UCSD-AML1 (cell line): Measurements from ENCODE around the gene PNP.
"Not testable (repeated sequence)": the region's sequence is repeated elsewhere in the genome, so short reads cannot be mapped to it uniquely, and the experiment has no call there.

Experiments
- DNase-seq: peaks from one replicate; lab custom pipeline; 2025; ENCODE audit not compliant: unreplicated experiment; lab: John Stamatoyannopoulos, UW

PNP gene

GRCh38 chr14:20469242-20469889 lies at the start of gene PNP:
TSS of gene PNP (plus strand) at chr14:20469406. CDS start at chr14:20469525, 119 bp downstream.
- peak; percentile 85 for DNase-seq

DNA sequence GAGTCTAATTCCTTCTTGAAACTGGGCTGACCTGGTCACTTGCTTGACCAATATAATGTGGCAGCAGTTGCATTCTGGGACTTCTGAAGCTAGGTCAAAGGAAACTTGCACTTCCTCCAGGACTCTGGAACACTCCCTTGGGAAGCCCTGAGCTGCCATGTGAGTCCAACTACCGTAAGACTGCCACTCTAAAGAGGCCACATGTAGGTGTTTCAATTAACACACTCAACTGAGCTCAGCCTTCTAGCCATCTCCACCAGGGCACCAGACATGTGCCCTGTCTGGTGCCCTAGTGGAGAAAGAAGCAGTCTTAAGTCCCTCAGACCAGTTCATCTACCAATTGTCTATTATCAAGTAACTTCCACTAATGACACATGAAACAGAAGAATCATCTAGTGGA lies 49.8 kb upstream of the PNP start:
- DNase-seq, result no peak

DNA sequence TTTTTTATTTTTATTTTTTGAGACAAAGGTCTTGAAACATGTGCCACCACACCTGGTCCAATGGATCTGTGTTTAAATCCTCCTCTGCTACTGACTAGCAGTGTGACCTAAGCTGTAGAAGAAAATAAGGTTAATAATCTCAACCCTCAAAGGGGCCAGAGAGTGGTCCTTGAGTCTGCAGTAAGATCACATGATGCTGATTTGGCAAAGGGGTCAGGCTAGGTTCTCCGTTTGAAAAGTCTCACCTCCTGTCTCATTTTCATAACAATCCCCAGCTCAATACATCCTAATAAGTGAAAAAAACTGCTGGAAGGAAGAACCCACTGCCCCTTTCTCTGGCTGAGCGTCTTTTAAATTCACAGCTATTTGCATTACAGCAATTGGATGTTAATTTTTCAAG lies 47.9 kb upstream of the PNP start:
- no peak for DNase-seq

- no peak for DNase-seq
These were observed 46.3 kb upstream of the PNP start for GRCh38 chr14:20422886-20423285.

DNA sequence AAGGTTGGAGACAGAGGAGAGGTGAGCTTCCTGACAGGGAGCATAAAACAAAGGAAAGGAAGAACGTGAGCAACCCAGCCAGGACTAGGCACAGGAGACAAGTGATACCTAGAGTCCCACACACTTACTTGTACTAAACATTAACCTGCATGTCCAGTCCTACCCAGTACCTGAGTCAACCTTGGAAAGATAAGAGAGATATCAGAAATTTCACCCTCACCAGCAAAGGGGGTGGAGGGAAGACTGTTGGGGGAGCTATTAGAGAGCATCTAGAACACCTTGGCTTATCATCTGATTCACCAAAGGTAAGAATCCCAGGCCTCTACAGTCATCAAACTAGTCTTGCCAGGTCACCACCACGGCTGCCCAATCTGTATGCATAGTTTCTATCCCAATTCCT lies 44.4 kb upstream of the PNP start:
- DNase-seq, result no peak

- DNase-seq, result peak; percentile 35
These were observed 41.8 kb upstream of the PNP start for GRCh38 chr14:20427231-20428009.

DNA sequence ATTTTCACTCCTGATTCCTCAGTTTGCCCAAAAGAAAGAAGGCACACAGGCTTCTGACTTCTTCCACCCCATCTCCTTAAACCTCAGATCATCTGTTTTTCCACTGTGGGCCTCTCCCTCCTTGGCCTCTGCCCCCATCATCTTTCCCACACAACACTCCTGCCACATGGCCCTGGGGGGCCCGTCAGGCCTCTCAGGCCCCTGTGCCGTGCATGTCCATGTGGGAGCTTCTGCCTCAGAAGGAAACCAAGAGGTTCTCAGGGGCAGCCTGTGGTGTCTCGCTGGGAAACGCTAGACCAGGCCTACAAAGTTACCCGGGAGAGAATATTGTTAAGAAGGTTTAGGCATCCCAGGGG lies 41.2 kb upstream of the PNP start:
- DNase-seq, result peak; percentile 40

- DNase-seq, result peak; percentile 19
These were observed 40.4 kb upstream of the PNP start for GRCh38 chr14:20428802-20429201.

DNA sequence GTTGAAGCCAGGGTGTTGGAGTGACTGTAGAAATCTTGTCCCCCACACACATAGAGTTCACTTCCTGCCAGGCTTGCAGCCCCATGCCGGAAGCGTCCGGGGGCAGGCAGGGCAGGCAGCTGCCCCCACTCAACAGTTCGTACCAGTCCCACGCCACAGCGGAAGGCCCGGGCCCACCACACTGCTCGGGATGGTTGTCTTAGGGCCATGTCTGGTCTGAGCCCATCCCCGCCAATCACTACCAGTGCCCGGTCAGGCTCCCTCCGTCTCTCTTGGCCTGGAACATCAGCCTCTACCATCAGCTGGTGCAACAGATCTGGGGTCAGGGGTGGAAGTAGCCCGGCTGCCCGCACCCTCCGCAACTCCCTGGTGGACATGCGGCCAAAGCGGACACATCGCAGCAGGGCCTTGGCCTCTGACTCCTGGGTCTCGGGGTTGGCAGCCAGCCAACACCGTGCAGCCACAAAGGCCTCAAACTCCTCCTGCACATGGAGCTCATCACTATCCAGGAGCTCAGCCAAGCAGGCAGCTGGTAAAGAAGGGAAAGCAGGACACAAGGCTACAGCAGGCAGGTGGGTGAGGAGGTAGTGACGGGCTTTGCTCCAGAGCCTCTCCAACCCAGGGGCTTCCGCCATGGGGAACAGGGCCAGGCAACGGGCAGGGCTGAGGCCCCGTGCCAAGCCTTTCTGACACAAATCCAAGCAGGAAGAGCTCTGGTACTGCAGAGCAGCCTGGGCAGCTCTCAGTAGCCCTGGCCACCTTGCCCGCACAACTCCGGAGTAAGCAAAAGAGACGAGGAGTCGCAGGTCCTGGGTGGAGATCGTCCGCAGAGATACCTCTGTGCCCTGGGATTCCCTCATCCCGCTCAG lies 39.2 kb upstream of the PNP start:
- DNase-seq, result peak; percentile 35

DNA sequence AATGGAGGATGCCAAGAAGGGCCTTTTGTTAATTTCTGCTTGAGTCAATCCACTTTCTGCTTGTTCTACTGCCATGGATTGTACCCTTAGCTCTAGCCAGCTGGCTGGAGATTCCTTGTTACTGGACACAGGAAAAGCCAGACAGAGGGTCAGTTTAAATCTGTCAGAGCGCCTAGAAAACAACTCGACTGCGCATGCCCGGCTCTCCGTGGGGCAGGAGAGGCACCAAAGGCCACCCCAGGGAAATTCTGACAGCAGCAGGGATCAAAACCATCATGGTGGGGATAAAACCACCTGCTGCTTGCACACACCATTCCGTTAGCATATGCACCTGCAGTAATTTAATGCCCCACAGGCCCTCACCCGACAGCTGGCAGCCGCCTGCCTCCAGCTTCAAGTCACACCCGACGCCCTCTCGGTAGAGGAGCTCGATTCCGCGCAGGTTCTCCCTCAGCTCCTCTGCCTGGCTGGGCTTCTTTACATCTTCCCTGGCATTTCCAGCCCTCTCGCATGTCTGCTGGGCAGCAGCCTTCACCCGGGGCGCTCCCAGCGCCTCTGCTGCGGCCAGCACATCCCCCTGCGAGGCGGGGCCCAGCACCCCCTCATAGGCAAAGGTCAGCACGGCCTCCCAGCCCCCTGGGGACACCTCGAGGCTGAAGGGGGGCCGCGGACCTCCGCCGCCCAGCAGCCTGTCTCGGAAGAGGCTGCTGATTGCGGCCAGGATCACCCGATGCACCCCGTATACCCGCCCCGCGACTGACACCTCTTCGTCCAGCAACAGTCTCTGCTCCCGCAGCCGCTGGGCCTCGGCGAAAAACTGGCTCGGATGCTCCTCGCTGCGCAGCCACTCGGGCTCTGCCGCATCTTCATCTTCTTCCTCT lies 34.3 kb upstream of the PNP start:
- no peak for DNase-seq

DNA sequence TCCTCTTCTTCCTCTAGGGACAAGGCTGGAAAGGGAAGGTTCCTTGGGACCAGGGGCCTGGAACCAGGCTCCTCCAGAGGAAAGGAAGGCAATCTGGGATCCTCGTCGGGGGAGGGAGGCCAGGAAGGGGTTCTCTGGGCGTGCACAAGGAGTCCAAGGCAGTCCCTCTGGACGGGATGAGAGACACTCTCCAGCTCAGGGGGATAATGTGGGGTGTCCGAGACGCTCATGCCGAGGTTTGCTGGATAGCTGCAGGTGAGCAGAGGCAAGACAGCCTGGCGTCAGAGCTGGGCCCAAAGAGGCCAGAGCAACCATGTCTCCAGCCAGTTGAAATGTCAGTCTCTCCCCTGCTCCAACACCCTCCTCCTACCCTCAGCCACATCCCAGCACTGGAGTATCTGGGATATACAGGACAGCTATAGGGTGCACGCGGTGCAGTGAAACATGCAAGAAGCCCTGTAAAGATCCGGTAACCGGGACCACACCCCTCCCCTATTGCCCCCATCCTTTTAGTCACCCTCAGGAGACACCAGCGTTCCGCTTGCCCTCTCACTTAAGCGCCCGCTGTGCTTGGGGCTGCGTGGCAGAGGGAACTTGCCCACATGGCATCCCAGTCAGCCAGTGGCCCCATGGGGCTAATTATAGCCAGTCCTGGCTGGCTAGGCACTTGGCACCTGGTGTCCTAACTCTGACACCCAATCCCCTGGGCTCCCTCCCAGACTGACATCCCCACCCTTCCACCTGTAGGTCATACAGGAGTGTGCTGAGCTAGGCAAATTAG lies 33.4 kb upstream of the PNP start, which contains the start of gene KLHL33:
KLHL33 (minus strand) TSS at position 585 of the 781 bp plus-strand sequence; CDS start at position 230, 355 bp downstream.
- no peak for DNase-seq

GRCh38 chr14:20436363-20436755 lies 32.8 kb upstream of the PNP start:
- no peak for DNase-seq

GRCh38 chr14:20438664-20439063 lies 30.5 kb upstream of the PNP start:
- DNase-seq, result no peak

DNA sequence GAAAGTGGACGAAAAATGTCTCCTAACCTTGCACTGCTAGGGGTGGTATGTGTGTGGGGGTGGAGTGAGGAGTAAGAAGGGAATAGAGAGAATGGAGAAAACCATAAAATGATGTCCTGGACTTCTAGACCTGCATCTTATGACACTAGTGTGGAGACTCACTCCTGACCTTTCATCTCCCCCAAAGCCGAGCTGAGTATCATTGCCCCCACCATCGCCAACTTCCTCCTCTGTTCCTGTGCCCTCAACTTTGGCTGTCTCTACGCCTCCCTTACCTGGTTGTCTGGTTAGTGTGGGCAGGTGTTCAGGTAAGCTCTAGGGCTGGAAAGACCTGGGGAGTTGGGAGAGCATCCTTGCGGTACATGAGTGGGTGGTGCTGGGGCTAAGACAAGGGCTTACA lies 28.7 kb upstream of the PNP start:
- DNase-seq, result no peak

DNA sequence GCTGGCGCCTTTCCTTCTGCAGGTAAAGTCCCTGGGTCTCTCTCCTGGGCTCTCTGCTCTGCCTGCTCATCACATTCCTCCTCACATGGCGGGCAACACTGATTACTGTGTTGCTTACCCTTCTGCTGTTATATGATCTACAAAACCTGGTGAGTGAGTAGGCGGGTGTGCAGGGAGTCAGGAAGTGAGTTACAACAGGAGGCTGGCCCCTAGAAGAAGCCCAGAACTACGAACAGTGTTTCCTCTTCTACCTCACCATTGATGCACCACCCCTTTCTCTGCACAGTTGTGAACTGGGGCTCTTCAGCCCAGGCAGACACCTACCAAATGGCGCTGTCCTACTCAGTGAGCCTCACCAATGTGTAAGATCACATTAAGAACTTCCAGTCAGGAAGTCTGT lies 28.3 kb upstream of the PNP start:
- DNase-seq, result peak; percentile 34

DNA sequence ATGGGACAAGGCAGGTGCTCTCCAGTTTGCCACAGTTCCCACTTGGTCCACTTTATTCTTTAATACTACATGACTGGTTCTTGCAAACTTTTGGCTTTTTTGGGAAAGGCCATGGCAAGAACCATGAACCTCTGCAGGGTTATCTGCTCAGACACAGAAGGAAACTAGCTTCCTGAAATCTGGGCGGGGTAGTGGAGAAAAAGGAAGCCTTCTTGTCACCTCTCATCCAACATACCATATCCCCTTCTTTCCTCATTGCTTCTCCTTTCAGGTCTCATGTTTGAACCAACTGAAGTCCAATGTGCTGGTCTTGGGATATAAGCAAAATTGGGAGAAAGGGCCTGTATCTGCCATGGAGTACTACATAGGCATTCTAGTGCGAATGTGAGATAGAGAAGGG lies 27.7 kb upstream of the PNP start:
- no peak for DNase-seq

DNA sequence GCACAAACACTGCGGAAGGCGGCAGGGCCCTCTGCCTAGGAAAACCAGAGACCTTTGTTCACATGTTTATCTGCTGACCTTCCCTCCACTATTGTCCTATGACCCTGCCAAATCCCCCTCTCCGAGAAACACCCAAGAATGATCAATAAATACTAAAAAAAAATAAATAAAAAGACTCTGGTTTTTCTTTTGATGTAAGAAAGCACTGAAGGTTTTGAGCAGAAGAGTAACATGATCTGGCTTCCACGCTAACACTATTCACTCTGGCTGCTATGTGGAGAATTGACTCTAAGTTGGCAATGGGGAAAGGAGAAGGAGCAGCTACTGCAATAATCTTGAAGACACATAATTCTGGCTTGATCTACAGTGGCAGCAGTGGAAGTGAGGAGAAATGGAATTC lies 25.6 kb upstream of the PNP start:
- not testable (repeated sequence) for DNase-seq

DNA sequence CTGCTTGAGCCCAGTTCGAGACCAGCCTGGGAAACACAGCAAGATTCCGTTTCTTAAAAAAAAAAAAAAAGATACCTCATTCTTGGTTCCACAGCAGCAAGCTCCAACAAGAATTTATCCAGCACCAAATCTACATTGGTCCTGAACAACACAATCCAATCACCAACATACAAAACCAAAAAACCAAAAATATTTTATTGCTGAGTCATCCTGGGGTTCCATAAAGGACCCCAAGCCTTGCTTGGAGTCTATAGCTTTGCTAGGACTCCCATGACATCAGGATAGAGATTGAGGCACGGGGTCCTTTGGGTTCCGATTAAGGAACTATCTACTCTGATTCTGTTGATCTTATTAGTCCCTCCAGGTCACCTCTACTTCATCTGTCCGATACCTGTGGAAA lies 22.3 kb upstream of the PNP start:
- no peak for DNase-seq

GRCh38 chr14:20452831-20453230 lies 16.4 kb upstream of the PNP start:
- DNase-seq, result not testable (repeated sequence)
